DOHH2 (cell line): Measurements from ENCODE around the gene PTPDC1.

ENCODE experiments used
- EZH2phosphoT487 ChIP-seq: fragments of 200-600 bp; sonication (generic); IDR thresholded peaks from 2 replicates; pipeline ENCODE4 v1.6.1; 2017; ENCODE audit warnings: borderline replicate concordance, mild to moderate bottlenecking, antibody characterized with exemption, low read length, moderate library complexity, mixed read lengths
- TF ChIP-seq, protein P1 (sequence below): fragments of 200-600 bp; sonication (generic); IDR thresholded peaks from one replicate; pipeline ENCODE4 v1.5.1; 2014; ENCODE audit warnings: antibody characterized with exemption, mild to moderate bottlenecking, low read depth, low read length; ENCODE audit not compliant: poor library complexity, severe bottlenecking

DNA sequence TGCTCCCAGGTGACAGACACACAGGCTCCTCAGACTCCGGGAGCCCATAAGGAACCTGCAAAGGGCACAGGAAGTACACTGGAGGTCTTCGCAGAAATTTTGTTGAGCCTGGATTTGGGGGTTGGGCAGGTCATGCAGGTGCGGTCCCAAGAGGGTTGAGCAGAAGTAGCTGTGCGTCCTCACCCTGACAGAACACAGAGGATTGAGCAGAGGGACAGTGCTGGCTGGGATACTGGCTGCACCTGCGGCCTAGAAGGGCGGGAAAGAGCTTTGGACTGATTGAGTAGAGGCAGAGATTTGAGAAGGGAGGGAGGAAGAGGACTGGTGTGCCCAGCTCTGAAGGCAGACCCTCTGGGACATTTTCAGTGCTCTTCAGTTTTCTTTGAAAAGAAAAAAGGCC, 65.4 kb downstream of the PTPDC1 start:
- no peak for TF ChIP-seq EZH2phosphoT487
- TF ChIP-seq, protein P1, sequence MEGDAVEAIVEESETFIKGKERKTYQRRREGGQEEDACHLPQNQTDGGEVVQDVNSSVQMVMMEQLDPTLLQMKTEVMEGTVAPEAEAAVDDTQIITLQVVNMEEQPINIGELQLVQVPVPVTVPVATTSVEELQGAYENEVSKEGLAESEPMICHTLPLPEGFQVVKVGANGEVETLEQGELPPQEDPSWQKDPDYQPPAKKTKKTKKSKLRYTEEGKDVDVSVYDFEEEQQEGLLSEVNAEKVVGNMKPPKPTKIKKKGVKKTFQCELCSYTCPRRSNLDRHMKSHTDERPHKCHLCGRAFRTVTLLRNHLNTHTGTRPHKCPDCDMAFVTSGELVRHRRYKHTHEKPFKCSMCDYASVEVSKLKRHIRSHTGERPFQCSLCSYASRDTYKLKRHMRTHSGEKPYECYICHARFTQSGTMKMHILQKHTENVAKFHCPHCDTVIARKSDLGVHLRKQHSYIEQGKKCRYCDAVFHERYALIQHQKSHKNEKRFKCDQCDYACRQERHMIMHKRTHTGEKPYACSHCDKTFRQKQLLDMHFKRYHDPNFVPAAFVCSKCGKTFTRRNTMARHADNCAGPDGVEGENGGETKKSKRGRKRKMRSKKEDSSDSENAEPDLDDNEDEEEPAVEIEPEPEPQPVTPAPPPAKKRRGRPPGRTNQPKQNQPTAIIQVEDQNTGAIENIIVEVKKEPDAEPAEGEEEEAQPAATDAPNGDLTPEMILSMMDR = no peak
